Subcutaneous adipose tissue (tissue), 4 donors: ENCODE measurements around the gene BIRC7. TPM values are rescaled to one million over a fixed set of nuclear protein-coding genes. Genes with fewer than 3 reads are reported as not detected.

Source experiments
- total RNA-seq, 4 donors: library from RNA; depleted of rRNA; stranded (reverse); fragments of >200 nt; gene quantifications; one replicate each; pipeline ENCODE4 v1.1.0, GENCODE V29; 2016
- TF ChIP-seq, protein P1 (sequence below): fragments of 450-650 bp; IDR thresholded peaks from one replicate; pipeline ENCODE4 v1.5.1; 2016; ENCODE audit warnings: low read depth, mild to moderate bottlenecking, control low read depth, antibody characterized with exemption, moderate library complexity

Gene BIRC7
- total RNA-seq, 4 donors from 2014 or later: 1.3 to 3.9 TPM; not detected in 2

DNA sequence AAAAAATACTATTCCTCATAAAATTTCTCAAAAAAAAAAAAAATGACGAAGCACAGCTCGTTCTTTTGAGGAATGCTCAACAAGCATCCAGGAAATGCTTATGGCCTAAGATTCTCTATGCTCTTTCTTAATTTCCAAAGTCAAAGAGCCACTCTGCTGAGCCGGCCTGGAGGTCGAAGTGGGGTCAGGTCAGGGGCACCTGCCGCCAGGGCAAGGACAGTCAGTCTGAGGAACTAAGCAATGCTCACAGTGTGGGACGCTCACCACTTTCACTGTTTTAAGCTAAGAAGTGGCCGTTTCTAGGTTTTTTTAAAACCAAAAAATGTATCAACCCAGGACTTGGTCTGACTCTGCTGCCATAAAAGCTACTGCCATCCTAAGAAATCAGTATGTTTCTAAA lies 37.1 kb upstream of the BIRC7 start:
- TF ChIP-seq, protein P1, sequence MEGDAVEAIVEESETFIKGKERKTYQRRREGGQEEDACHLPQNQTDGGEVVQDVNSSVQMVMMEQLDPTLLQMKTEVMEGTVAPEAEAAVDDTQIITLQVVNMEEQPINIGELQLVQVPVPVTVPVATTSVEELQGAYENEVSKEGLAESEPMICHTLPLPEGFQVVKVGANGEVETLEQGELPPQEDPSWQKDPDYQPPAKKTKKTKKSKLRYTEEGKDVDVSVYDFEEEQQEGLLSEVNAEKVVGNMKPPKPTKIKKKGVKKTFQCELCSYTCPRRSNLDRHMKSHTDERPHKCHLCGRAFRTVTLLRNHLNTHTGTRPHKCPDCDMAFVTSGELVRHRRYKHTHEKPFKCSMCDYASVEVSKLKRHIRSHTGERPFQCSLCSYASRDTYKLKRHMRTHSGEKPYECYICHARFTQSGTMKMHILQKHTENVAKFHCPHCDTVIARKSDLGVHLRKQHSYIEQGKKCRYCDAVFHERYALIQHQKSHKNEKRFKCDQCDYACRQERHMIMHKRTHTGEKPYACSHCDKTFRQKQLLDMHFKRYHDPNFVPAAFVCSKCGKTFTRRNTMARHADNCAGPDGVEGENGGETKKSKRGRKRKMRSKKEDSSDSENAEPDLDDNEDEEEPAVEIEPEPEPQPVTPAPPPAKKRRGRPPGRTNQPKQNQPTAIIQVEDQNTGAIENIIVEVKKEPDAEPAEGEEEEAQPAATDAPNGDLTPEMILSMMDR: no peak

DNA sequence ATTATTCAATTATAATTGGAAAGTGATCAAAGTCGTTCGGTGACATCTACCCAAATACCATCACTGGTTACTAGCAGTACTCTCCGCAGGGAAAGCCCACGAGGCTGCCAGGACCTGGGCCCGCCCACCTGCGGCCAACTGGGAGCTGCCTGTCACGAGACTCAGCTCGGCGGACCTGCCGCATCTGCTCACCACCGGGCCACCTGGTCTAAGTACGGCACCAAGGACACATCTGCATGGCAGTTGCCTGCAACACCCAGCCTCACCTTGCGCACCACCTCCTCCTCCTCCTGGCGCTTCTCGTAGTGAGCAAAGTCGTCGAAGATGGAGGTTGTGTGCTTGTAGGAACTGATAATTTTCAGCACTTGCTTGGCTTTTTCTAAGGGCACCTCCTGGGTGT lies 33.7 kb upstream of the BIRC7 start:
- TF ChIP-seq, protein P1: no peak

DNA sequence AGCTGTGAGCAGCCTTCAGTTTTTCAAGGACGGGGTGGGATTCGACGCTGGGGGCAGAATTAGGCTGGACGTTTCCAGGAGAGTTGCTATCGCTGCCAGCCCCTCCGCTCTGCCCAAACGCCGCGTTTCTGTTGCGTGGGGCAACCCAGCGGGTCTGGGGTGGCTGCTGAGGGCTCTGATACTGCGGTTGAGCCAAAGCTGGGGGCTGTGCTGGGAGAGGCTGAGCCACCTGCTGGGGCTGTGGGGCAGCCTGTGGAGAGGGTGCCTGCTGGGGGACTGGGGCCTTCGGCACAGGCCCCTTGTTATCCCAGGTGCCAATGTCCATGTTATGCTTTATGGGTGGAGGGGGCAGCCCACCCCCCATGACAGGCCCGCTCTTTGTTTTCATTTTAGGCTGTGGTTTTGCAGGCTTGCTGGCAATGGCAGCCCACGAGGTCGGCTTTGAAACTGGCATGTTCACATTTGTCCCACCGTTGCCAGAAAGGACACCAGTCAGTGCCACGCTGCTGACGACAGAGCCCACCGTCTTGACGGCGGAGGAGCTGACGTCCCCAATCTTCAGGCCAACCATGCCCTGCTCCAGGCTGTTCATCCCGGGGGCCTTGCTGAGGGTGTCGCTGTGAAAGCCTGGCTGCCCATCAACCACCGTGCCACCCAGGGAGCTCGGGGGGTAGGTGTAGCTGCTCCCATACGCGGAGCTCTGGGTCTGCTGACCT lies 32.7 kb upstream of the BIRC7 start:
- TF ChIP-seq, protein P1: no peak

DNA sequence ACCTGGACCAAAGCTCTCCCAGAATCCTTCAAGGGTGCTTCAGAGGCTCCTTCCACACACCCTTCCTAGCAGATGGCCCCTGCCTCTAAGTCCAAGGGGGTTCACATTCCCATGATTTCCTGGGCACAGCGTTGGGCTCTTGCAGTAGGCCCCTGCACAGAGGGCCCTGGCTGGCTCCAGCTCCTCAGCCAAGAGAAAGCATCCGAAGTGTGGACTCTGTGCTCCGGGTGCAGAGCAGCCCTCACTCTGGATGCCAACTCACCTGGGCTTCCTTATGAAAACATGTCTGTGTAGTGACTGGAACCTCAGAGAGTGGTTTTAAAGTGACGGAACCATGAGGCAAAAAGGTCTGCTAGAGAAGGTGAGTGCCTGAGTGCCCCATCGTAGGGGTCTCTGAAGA lies 31.3 kb upstream of the BIRC7 start:
- TF ChIP-seq, protein P1: no peak

DNA sequence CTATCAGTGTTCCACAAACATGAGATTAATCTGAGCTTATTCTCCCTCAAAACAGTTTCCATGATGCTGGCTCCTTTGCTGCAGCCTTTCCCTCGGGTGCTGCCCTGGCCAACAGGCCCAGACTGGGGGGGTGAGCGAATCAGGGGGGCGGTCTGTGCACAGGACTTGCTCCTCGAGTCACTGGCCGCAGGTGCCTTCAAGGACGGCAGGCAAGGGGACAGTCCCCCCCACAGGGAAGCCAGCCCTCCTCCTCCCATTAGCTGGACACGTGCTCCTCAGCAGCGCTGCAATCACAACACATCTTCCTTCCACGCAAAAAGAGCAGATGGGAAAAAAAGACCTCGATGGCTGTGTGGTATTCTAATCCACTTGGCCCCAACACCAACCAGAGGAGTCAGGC lies 29.8 kb upstream of the BIRC7 start:
- TF ChIP-seq, protein P1: no peak

DNA sequence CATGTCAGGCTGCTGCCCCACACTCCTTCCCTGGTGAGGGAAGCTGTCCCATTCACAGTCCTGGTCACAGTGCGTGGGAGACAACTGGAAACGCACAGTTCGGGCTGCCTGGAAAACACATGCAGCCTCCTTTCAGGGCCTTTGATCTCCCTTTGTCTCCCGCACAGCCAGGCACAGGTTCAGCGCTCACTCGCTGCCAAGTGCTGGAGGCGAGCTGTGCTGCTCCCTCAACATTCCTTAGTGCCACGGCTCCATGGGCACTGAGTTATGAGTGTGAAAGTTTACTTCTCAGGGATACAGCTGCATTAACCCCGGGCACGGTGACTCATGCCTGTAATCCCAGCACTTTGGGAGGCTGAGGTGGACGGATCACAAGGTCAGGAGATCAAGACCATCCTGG lies 28.8 kb upstream of the BIRC7 start:
- TF ChIP-seq, protein P1: no peak

DNA sequence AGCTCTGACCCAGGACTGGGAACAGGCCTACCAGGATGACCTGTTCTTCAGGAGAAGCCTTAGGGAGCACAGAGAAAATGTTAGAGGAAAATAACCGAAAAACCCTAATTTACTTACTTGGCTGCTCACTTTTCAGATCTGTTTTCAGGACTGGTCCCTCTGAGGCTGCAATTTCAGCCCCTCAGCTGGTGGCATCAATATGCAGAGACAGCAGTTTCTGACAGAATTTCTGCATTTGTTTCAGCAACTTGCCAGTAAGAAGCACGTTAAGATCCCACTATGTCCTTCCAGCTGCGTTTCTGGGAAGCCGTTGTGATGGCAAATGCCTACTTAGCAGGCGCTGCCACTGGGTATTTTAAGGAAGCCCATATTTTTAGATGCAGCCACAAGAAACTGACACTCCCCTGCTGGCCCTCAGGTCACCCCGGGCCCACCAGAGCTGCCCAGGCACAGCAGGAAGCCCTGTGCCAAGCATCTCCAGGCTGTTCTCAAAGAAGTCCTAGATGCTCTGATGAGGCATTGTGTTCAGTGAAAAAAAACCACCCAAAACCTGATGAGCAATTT lies 27.3 kb upstream of the BIRC7 start:
- TF ChIP-seq, protein P1: no peak
